ENCODE data around the gene KDM5C. TPM values are rescaled to one million over a fixed set of nuclear protein-coding genes. Genes with fewer than 3 reads are reported as not detected.
A peak's percentile ranks its signal among the peaks of the same experiment; 100 is the strongest.

Gene KDM5C
- total RNA-seq, 1 donor from 2014 or later = 84.5 TPM

- no peaks in the 10 kb centered on the region for H3K27me3 Mint-ChIP-seq (ENCODE audit: low read depth, unreplicated experiment)
- peak; percentile 58 for FAIRE-seq
- peaks cover 18% of the 10 kb centered on the region for H3K4me1 Mint-ChIP-seq (ENCODE audit: low read depth, unreplicated experiment)
These were observed 36.2 kb downstream of the KDM5C start for GRCh38 chrX:53188763-53189162.

DNA sequence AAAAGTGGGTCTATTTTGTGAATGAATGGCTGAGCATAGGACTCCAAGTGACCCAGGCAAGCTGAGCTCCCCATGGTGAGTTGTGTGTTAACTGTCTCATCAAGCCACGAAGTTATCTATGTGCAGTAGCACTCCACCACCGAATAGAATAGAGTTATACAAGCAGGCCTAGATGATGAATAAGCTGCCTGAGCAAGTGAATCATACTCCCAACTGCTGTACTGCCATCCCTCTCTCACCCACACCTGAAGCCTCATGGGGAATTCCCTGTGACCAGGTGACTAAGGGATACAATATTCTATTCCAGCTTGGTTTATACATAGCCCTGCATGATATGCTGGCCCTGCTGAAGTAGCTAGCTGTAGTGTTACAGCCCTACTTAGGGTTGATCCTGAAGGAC is 38.7 kb downstream of the KDM5C start:
- Mint-ChIP-seq H3K27ac (ENCODE audit: unreplicated experiment) (peak overlapping the region; percentile 77), H3K27me3 (ENCODE audit: low read depth, unreplicated experiment) (no peaks in the 10 kb centered on the region), H3K36me3 (ENCODE audit: low read depth, unreplicated experiment) (no peaks in the 10 kb centered on the region), H3K4me1 (ENCODE audit: low read depth, unreplicated experiment) (peaks cover 18% of the 10 kb centered on the region), H3K4me3 (ENCODE audit: unreplicated experiment) (no peak overlapping the region), H3K9me3 (ENCODE audit: unreplicated experiment) (no peaks in the 10 kb centered on the region)
- FAIRE-seq (peak; percentile 32), DNase-seq (ENCODE audit: low read depth) (peak; percentile 55)
- Histone ChIP-seq H3K4me1 (ENCODE audit: insufficient read depth, low read length) (peaks cover 8% of the 10 kb centered on the region), H3K4me2 (ENCODE audit: low read length) (no peak overlapping the region), H3K9ac (ENCODE audit: low read length) (no peak overlapping the region), H3K9me3 (ENCODE audit: insufficient read depth, low read depth, low read length) (no peaks in the 10 kb centered on the region), H3K27me3 (ENCODE audit: insufficient read depth, low read length) (no peaks in the 10 kb centered on the region), H3K27ac (ENCODE audit: low read depth, low read length) (no peak overlapping the region), H4K20me1 (ENCODE audit: insufficient read depth, low read length) (no peaks in the 10 kb centered on the region), H3K79me2 (ENCODE audit: insufficient read depth, low read length) (no peaks in the 10 kb centered on the region), H2AFZ (ENCODE audit: low read depth, low read length) (no peak overlapping the region), H3K36me3 (ENCODE audit: insufficient read depth, low read length) (peaks cover 4% of the 10 kb centered on the region), H3K4me3 (ENCODE audit: insufficient read depth, low read depth, low read length) (no peak overlapping the region)
- TF ChIP-seq EZH2 (IDR thresholded peaks at IDR 0.05; ENCODE audit: insufficient read depth, low read length) (no peak), CTCF (IDR thresholded peaks at IDR 0.05; ENCODE audit: insufficient read depth, low read depth, low read length) (no peak)

More at GRCh38 chrX:53188763-53189162, 36.2 kb downstream of the KDM5C start:
- no peak overlapping the region for H2AFZ ChIP-seq (ENCODE audit: low read depth, low read length)
- no peaks in the 10 kb centered on the region for H3K27me3 ChIP-seq (ENCODE audit: insufficient read depth, low read length)
- Mint-ChIP-seq H3K27ac (ENCODE audit: unreplicated experiment) (no peak overlapping the region), H3K9me3 (ENCODE audit: unreplicated experiment) (no peaks in the 10 kb centered on the region), H3K36me3 (ENCODE audit: low read depth, unreplicated experiment) (no peaks in the 10 kb centered on the region), H3K4me3 (ENCODE audit: unreplicated experiment) (no peak overlapping the region)
- H3K79me2 ChIP-seq (ENCODE audit: insufficient read depth, low read length) = no peaks in the 10 kb centered on the region
- no peak overlapping the region for H3K27ac ChIP-seq (ENCODE audit: low read depth, low read length)
- peaks cover 5% of the 10 kb centered on the region for H3K36me3 ChIP-seq (ENCODE audit: insufficient read depth, low read length)
- no peaks in the 10 kb centered on the region for H3K9me3 ChIP-seq (ENCODE audit: insufficient read depth, low read depth, low read length)
- peaks cover 8% of the 10 kb centered on the region for H3K4me1 ChIP-seq (ENCODE audit: insufficient read depth, low read length)
- no peak overlapping the region for H3K9ac ChIP-seq (ENCODE audit: low read length)
- no peaks in the 10 kb centered on the region for H4K20me1 ChIP-seq (ENCODE audit: insufficient read depth, low read length)
- H3K4me3 ChIP-seq (ENCODE audit: insufficient read depth, low read depth, low read length) = no peak overlapping the region
- DNase-seq (ENCODE audit: low read depth) = no peak
- TF ChIP-seq EZH2 (IDR thresholded peaks at IDR 0.05; ENCODE audit: insufficient read depth, low read length) = no peak
- no peak for TF ChIP-seq CTCF (IDR thresholded peaks at IDR 0.05; ENCODE audit: insufficient read depth, low read depth, low read length)
- no peak overlapping the region for H3K4me2 ChIP-seq (ENCODE audit: low read length)

GRCh38 chrX:53184836-53185235 is 40.2 kb downstream of the KDM5C start:
- Histone ChIP-seq H3K36me3 (ENCODE audit: insufficient read depth, low read length) (no peaks in the 10 kb centered on the region), H3K79me2 (ENCODE audit: insufficient read depth, low read length) (no peaks in the 10 kb centered on the region), H3K9ac (ENCODE audit: low read length) (no peak overlapping the region), H3K9me3 (ENCODE audit: insufficient read depth, low read depth, low read length) (no peaks in the 10 kb centered on the region), H4K20me1 (ENCODE audit: insufficient read depth, low read length) (no peaks in the 10 kb centered on the region), H3K27ac (ENCODE audit: low read depth, low read length) (peak overlapping the region; percentile 26), H3K4me1 (ENCODE audit: insufficient read depth, low read length) (peaks cover 8% of the 10 kb centered on the region), H3K4me3 (ENCODE audit: insufficient read depth, low read depth, low read length) (no peak overlapping the region), H2AFZ (ENCODE audit: low read depth, low read length) (no peak overlapping the region), H3K4me2 (ENCODE audit: low read length) (peak overlapping the region; percentile 39), H3K27me3 (ENCODE audit: insufficient read depth, low read length) (no peaks in the 10 kb centered on the region)
- Mint-ChIP-seq H3K9me3 (ENCODE audit: unreplicated experiment) (no peaks in the 10 kb centered on the region), H3K36me3 (ENCODE audit: low read depth, unreplicated experiment) (no peaks in the 10 kb centered on the region), H3K4me3 (ENCODE audit: unreplicated experiment) (peak overlapping the region; percentile 27), H3K4me1 (ENCODE audit: low read depth, unreplicated experiment) (peaks cover 18% of the 10 kb centered on the region), H3K27me3 (ENCODE audit: low read depth, unreplicated experiment) (no peaks in the 10 kb centered on the region), H3K27ac (ENCODE audit: unreplicated experiment) (peak overlapping the region; percentile 77)
- DNase-seq (ENCODE audit: low read depth) (peak; percentile 69), FAIRE-seq (peak; percentile 99)
- TF ChIP-seq CTCF (IDR thresholded peaks at IDR 0.05; ENCODE audit: insufficient read depth, low read depth, low read length) (no peak), EZH2 (IDR thresholded peaks at IDR 0.05; ENCODE audit: insufficient read depth, low read length) (no peak)
